Natural killer cell (primary cell): ENCODE measurements around the gene CETN2. TPM values are rescaled to one million over a fixed set of nuclear protein-coding genes. Genes with fewer than 3 reads are reported as not detected.
"Not testable (repeated sequence)": the region's sequence is repeated elsewhere in the genome, so short reads cannot be mapped to it uniquely, and the experiment has no call there.

Source experiments
- ATAC-seq, 3 donors: fragments of 150-1000 bp in 2 of 3; fragments of 200-7000 bp in 1 of 3; cut with Tn5 transposase; 1 replicate in 1 of 3; 2 replicates in 2 of 3; pipeline ENCODE4 v1.10.0; 2021; ENCODE audit warnings: mild to moderate bottlenecking in 2 of 3, moderate library complexity in 2 of 3
- DNase-seq, 2 donors: peaks; one replicate each; pipeline versions ENCODE4 v3.0.0 to v3.0.0-alpha.2; 2013 to 2021; ENCODE audit warnings: mixed read lengths in 1 of 2
- H3K27ac ChIP-seq: one replicate; pipeline ENCODE4 v1.5.1; 2013; ENCODE audit warnings: mild to moderate bottlenecking, low read length
- H3K27me3 ChIP-seq: one replicate; pipeline ENCODE4 v1.6.1; 2013; ENCODE audit warnings: low read length; ENCODE audit not compliant: control insufficient read depth, insufficient read depth
- H3K36me3 ChIP-seq: one replicate; pipeline ENCODE4 v1.6.1; 2013; ENCODE audit warnings: low read length; ENCODE audit not compliant: control insufficient read depth, insufficient read depth
- H3K4me1 ChIP-seq: one replicate; pipeline ENCODE4 v1.6.1; 2013; ENCODE audit warnings: low read length; ENCODE audit not compliant: control insufficient read depth, insufficient read depth
- H3K4me3 ChIP-seq: one replicate; pipeline ENCODE4 v1.5.1; 2013; ENCODE audit warnings: low read length
- H3K9me3 ChIP-seq: one replicate; pipeline ENCODE4 v1.6.1; 2013; ENCODE audit warnings: low read length; ENCODE audit not compliant: control insufficient read depth, insufficient read depth
- H3K27ac Mint-ChIP-seq, 2 donors: one replicate each; pipeline ENCODE4 v1.8.0; 2022; ENCODE audit warnings: mild to moderate bottlenecking in 2 of 2, mixed read lengths in 2 of 2, moderate library complexity in 1 of 2
- H3K27me3 Mint-ChIP-seq, 2 donors: one replicate each; pipeline ENCODE4 v1.8.0; 2022; ENCODE audit warnings: low read depth in 2 of 2, mixed read lengths in 2 of 2
- H3K36me3 Mint-ChIP-seq: one replicate; pipeline ENCODE4 v1.8.0; 2022; ENCODE audit warnings: mixed read lengths
- H3K4me1 Mint-ChIP-seq, 2 donors: one replicate each; pipeline ENCODE4 v1.8.0; 2022; ENCODE audit warnings: mixed read lengths in 2 of 2
- H3K4me3 Mint-ChIP-seq: one replicate; pipeline ENCODE4 v1.8.0; 2022; ENCODE audit warnings: mild to moderate bottlenecking, moderate library complexity, mixed read lengths
- H3K9me3 Mint-ChIP-seq, 2 donors: one replicate each; pipeline ENCODE4 v1.8.0; 2022; ENCODE audit warnings: mixed read lengths in 2 of 2
- WGBS: methylation state at CpG from one replicate; pipeline ENCODE4 v1.1.7; 2013; ENCODE audit warnings: missing lambda C conversion rate; ENCODE audit not compliant: insufficient coverage; 5-methylcytosine and 5-hydroxymethylcytosine counted together
- intact Hi-C: fragments of 100-400 bp; cut with micrococcal nuclease; formaldehyde crosslinking; loops from one replicate; pipeline ENCODE4 v1.14.2; 2022
- total RNA-seq, 4 donors: library from RNA; stranded (reverse); fragments of 120-200 nt in 1 of 4; gene quantifications; one replicate each; pipeline versions ENCODE4 v1.2.3 to v1.2.4, GENCODE V29; 2013 to 2022
- TF ChIP-seq, protein P1 (sequence below): fragments of 200-600 bp; IDR thresholded peaks from one replicate; pipeline ENCODE4 v1.8.0; 2022; ENCODE audit warnings: antibody characterized with exemption

Gene CETN2
- total RNA-seq, 3 donors from 2014 or later (not counting 1 experiment from before 2014, with no cell fraction given): 8.3 to 11.0 (median 9.8) TPM

DNA sequence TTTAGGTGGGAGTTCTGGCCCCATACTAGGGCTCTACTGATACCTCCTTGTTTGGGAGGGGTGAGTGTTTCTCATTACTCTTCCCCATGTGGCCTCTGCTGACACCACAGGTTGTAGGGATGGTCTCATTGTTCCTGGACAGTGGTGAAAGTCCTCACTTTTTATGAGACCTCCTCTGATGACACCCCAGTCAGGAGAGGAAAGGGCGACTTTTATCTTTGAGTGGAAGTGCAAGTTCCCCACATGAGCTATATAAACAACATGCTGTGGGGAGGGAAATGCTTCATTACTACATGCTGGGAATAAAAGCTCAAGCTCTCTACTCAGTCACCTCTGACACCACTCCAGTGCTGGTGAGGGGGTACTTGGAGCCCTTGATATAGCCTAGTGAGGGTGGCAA, 31.6 kb downstream of the CETN2 start:
- Histone ChIP-seq H3K9me3 (no peaks in the 10 kb centered on the region), H3K4me3 (no peak overlapping the region), H3K27ac (no peak overlapping the region), H3K36me3 (no peaks in the 10 kb centered on the region), H3K27me3 (no peaks in the 10 kb centered on the region), H3K4me1 (no peaks in the 10 kb centered on the region)
- ATAC-seq: no peak
- H3K36me3 Mint-ChIP-seq: no peaks in the 10 kb centered on the region
- peaks cover 15 to 46% of the 10 kb centered on the region in 2 donors for H3K27me3 Mint-ChIP-seq
- H3K4me3 Mint-ChIP-seq: no peak overlapping the region
- DNase-seq: no peak
- H3K9me3 Mint-ChIP-seq: no peaks in the 10 kb centered on the region
- WGBS: no CpG with 5 or more reads among the region's 1 CpG
- no peaks in the 10 kb centered on the region for H3K4me1 Mint-ChIP-seq
- H3K27ac Mint-ChIP-seq: no peak overlapping the region
- TF ChIP-seq, protein P1, sequence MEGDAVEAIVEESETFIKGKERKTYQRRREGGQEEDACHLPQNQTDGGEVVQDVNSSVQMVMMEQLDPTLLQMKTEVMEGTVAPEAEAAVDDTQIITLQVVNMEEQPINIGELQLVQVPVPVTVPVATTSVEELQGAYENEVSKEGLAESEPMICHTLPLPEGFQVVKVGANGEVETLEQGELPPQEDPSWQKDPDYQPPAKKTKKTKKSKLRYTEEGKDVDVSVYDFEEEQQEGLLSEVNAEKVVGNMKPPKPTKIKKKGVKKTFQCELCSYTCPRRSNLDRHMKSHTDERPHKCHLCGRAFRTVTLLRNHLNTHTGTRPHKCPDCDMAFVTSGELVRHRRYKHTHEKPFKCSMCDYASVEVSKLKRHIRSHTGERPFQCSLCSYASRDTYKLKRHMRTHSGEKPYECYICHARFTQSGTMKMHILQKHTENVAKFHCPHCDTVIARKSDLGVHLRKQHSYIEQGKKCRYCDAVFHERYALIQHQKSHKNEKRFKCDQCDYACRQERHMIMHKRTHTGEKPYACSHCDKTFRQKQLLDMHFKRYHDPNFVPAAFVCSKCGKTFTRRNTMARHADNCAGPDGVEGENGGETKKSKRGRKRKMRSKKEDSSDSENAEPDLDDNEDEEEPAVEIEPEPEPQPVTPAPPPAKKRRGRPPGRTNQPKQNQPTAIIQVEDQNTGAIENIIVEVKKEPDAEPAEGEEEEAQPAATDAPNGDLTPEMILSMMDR: no peak
- intact Hi-C loops: no loop called here

DNA sequence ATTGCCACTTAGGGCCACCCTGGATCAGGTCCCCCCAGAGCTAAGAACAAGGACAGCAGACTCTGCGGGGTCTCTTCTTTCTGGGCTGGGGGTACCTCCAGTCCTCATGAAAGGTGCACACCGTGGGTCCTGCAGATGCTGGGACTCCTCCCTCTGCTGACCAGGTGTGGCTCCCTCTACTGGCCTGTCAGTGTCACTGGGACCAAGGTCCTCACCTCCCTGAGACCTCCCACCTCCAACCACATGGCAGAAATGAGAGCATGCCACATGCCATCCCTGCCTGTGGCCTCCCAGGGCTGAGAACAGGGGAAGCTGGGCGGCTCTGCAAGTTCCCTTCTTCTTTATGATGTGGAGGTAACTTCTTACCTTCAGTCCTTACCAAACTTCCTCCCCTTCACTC, 43.5 kb downstream of the CETN2 start:
- no CpG with 5 or more reads among the region's 3 CpGs for WGBS
- H3K27ac ChIP-seq, H3K9me3 ChIP-seq, H3K27me3 ChIP-seq, H3K9me3 Mint-ChIP-seq, H3K4me3 ChIP-seq, DNase-seq, H3K4me1 Mint-ChIP-seq, H3K4me3 Mint-ChIP-seq, H3K36me3 ChIP-seq, H3K27ac Mint-ChIP-seq, H3K4me1 ChIP-seq, H3K36me3 Mint-ChIP-seq, intact Hi-C loops: not testable (repeated sequence)
- peak in 1 of 3 donors; percentile 54 for ATAC-seq
- H3K27me3 Mint-ChIP-seq: peaks cover 0 to 12% of the 10 kb centered on the region in 2 donors

Other genes starting within 250 kb of the CETN2 start
- not detected for gene GABRQ, start 192.9 kb downstream of the CETN2 start, total RNA-seq
- gene MAGEA3, start 132.0 kb downstream of the CETN2 start, total RNA-seq: not detected
- gene CSAG2, start 121.5 kb downstream of the CETN2 start, total RNA-seq: not detected
- not detected for gene MAGEA2B, start 116.1 kb downstream of the CETN2 start, total RNA-seq
- gene CSAG1, start 97.0 kb downstream of the CETN2 start, total RNA-seq: not detected
- not detected for gene MAGEA12, start 97.0 kb downstream of the CETN2 start, total RNA-seq
- gene MAGEA2, start 76.9 kb downstream of the CETN2 start, total RNA-seq: not detected
- not detected for gene CSAG3, start 71.5 kb downstream of the CETN2 start, total RNA-seq
- gene MAGEA6, start 61.1 kb downstream of the CETN2 start, total RNA-seq: not detected
- gene NSDHL, start 306 bp upstream of the CETN2 start, total RNA-seq: 1 to 10 TPM; 4.9 to 8.2 (median 7.9) TPM
- 10 to 100 TPM in 1 of 3 donors, 1 to 10 TPM in 2; 1.9 to 12.4 (median 6.5) TPM for gene ZNF185, start 67.3 kb upstream of the CETN2 start, total RNA-seq
- not detected for gene PNMA5, start 163.4 kb upstream of the CETN2 start, total RNA-seq
- gene PNMA3, start 225.7 kb upstream of the CETN2 start, total RNA-seq: 1 to 10 TPM; 3.1 to 4.2 (median 3.5) TPM
- under 1 TPM in 2 of 3 donors, not detected in 1; 0.12 to 0.28 TPM for gene PNMA6A, start 241.7 kb upstream of the CETN2 start, total RNA-seq